ENCODE measurements around the gene NCBP3.
A peak's percentile ranks its signal among the peaks of the same experiment; 100 is the strongest.

NCBP3 gene

DNA sequence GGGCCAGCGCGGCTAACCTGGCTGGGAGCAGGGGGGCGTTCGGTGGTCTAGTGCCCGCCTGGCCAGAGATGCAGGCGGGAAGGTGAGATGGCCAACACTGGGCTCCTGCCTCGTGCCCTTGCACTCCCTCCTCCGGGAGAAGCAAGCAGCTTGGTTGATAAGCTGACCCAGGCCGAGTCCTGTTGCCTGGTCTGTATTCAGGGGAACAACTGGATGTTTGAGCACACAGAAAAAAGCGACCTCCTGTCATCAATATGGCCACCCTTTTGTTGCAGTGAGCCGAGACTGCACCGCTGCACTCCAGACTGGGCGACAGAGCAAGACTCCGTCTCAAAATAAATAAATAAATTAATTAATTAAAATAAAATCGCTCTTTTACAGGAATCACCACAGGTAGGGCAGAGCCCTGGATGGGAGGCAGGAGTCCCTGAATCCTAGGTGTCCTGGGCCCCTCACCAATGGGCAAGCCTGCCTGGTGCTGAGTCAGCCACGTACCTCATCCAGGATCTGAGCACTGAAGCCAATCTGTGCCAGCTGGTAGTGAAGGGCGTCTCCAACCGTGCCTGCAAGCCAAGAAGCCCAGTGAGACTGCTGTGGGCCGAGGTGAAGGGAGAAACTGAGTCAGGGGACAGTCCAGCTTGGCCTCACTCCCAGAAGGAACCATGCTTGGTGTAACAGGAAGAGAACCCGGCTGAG lies 90.6 kb downstream of the NCBP3 start:
- DNase-seq (ENCODE audit: low read depth in 2 of 2), result no peak

DNA sequence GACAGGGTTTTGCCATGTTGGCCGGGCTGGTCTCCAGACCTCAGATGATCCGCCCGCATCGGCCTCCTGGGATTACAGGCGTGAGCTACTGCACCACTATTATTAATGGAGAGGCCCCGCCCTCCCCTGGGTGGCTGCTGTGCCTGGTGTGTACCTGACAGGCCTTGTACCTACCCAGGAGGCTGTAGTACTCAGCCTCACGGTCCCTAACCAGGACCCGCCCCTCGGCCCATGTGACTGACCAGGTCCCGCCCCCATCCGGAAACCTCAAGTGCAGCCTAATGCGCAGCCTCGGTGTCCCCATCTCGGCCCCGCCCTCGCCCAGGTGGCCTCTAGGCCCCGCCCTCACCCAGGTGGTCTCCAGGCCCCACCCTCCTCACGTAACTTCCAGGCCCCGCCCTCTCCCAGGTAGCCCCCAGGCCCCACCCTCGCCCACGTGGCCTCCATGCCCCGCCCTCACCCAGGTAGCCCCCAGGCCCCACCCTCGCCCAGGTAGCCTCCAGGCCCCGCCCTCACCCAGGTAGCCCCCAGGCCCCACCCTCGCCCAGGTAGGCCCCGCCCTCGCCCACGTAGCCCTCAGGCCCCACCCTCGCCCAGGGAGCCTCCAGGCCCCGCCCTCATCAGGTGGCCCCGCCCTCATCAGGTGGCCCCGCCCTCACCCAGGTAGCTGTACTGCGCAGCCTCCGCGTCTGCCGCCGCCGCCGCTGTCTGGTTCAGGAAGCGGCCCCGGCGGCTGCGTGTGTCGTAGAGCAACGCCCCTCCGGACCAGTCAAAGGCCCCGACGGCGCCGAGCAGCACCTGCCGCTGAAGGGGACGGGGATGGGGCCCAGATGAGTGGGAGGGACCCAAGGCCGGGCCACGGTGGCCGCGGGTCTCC lies 91.3 kb downstream of the NCBP3 start:
- peak; percentile 39 to 61 for DNase-seq (ENCODE audit: low read depth in 2 of 2)

DNA sequence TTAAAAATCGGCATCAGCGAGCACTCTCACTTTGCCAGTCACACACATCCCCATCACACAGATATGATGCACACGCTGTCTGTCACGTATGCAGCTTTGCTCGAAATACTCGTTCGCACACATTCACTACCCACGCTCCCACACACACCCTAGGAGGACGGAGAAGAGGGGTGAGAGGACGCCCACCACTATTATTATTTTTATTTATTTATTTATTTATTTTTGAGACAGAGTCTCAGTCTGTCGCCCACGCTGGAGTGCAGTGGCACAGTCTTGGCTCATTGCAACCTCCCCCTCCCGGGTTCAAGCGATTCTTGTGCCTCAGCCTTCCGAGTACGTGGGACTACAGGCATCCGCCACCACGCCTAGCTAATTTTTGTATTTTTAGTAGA lies 92.0 kb downstream of the NCBP3 start:
- no peak for DNase-seq (ENCODE audit: low read depth in 2 of 2)

DNA sequence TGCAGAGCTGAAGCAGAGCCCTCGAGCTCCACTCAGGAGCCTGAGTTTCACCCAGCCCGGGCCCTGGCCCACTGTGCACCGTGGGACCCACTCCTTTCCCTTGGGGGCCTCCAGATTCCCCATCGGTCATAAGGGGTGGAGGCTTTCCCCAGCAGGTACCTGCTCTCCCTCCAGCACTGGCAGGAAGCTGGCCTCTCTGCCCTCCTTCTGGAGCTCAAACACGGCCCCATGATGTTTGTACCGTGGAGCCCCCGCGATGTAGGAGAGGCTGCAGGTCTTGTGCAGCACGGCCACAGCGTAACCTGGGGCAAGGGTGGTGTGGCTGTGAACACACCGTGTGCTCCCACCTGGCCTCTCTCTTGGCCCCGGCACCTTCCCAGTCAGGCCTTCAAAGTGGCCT lies 92.4 kb downstream of the NCBP3 start:
- DNase-seq (ENCODE audit: low read depth in 2 of 2), result no peak
